GM12892 (cell line): Measurements from ENCODE around the gene ZBTB37.
"Not testable (repeated sequence)": the region's sequence is repeated elsewhere in the genome, so short reads cannot be mapped to it uniquely, and the experiment has no call there.

ENCODE experiments used
- DNase-seq: peaks from one replicate; pipeline ENCODE4 v3.0.0; 2011; ENCODE audit not compliant: insufficient read length
- FAIRE-seq: peaks from 2 replicates; lab custom pipeline; 2011; peaks lifted over from hg19 to GRCh38; lab: Jason Lieb, UNC
- POLR2A ChIP-seq: IDR thresholded peaks from 2 replicates; pipeline ENCODE4 v1.6.1; 2011; ENCODE audit warnings: low read depth, low read length, control low read depth
- POLR2AphosphoS5 ChIP-seq: IDR thresholded peaks from 2 replicates; pipeline ENCODE4 v1.6.1; 2011; ENCODE audit warnings: low read depth, low read length, control low read depth
- TAF1 ChIP-seq: IDR thresholded peaks from 2 replicates; pipeline ENCODE4 v1.6.1; 2011; ENCODE audit warnings: low read depth, mild to moderate bottlenecking, control low read depth, low read length, borderline replicate concordance

ZBTB37 gene

GRCh38 chr1:173867141-173867752 is 933 bp upstream of the ZBTB37 start:
- TF ChIP-seq POLR2A, result no peak
- DNase-seq (no peak), FAIRE-seq (no peak)

GRCh38 chr1:173867753-173868265 is 371 bp upstream of the ZBTB37 start, which contains the start of gene GAS5:
Gene GAS5, minus strand, starts transcription at chr1:173867989.
- TF ChIP-seq POLR2A (peak; percentile 100), POLR2AphosphoS5 (peak; percentile 100), TAF1 (peak; percentile 98)
- DNase-seq, result peak; percentile 62
- peak; percentile 97 for FAIRE-seq

GRCh38 chr1:173869021-173869359 is 810 bp downstream of the ZBTB37 start:
- FAIRE-seq, result no peak
- DNase-seq, result no peak
- no peak for TF ChIP-seq TAF1
- no peak for TF ChIP-seq POLR2A

GRCh38 chr1:173870252-173871075 is 2.3 kb downstream of the ZBTB37 start:
- FAIRE-seq, result peak; percentile 81
- DNase-seq, result peak; percentile 27
- TF ChIP-seq TAF1 (peak; percentile 68; the same call in 1 of the 2 replicates), POLR2A (peak; percentile 61), POLR2AphosphoS5 (no peak)

GRCh38 chr1:173871091-173871490 is 2.9 kb downstream of the ZBTB37 start:
- TF ChIP-seq POLR2AphosphoS5 (no peak), TAF1 (no peak), POLR2A (no peak)
- no peak for DNase-seq

GRCh38 chr1:173871500-173871899 is 3.3 kb downstream of the ZBTB37 start:
- FAIRE-seq, result no peak
- no peak for DNase-seq
- TF ChIP-seq TAF1, result no peak
- no peak for TF ChIP-seq POLR2AphosphoS5
- no peak for TF ChIP-seq POLR2A

More at GRCh38 chr1:173871091-173871490, 2.9 kb downstream of the ZBTB37 start:
- FAIRE-seq, result no peak

GRCh38 chr1:173876732-173877131 is 8.6 kb downstream of the ZBTB37 start:
- no peak for DNase-seq
- TF ChIP-seq POLR2AphosphoS5 (no peak), POLR2A (no peak), TAF1 (no peak)
- no peak for FAIRE-seq

GRCh38 chr1:173878251-173878650 is 10.1 kb downstream of the ZBTB37 start:
- FAIRE-seq, result no peak
- no peak for TF ChIP-seq TAF1
- TF ChIP-seq POLR2A, result no peak
- no peak for TF ChIP-seq POLR2AphosphoS5
- DNase-seq, result no peak

- DNase-seq, result not testable (repeated sequence)
These were observed 12.9 kb downstream of the ZBTB37 start for GRCh38 chr1:173881117-173881516.

GRCh38 chr1:173884701-173885100 is 16.5 kb downstream of the ZBTB37 start:
- TF ChIP-seq POLR2AphosphoS5, result no peak
- TF ChIP-seq POLR2A, result no peak
- no peak for TF ChIP-seq TAF1
- FAIRE-seq (no peak), DNase-seq (no peak)

More at GRCh38 chr1:173881117-173881516, 12.9 kb downstream of the ZBTB37 start:
- not testable (repeated sequence) for FAIRE-seq

- FAIRE-seq (no peak), DNase-seq (no peak)
- no peak for TF ChIP-seq POLR2A
- no peak for TF ChIP-seq TAF1
- no peak for TF ChIP-seq POLR2AphosphoS5
These were observed 18.8 kb downstream of the ZBTB37 start for GRCh38 chr1:173886746-173887611.
